ENCODE results near the gene TBX5.

DNA sequence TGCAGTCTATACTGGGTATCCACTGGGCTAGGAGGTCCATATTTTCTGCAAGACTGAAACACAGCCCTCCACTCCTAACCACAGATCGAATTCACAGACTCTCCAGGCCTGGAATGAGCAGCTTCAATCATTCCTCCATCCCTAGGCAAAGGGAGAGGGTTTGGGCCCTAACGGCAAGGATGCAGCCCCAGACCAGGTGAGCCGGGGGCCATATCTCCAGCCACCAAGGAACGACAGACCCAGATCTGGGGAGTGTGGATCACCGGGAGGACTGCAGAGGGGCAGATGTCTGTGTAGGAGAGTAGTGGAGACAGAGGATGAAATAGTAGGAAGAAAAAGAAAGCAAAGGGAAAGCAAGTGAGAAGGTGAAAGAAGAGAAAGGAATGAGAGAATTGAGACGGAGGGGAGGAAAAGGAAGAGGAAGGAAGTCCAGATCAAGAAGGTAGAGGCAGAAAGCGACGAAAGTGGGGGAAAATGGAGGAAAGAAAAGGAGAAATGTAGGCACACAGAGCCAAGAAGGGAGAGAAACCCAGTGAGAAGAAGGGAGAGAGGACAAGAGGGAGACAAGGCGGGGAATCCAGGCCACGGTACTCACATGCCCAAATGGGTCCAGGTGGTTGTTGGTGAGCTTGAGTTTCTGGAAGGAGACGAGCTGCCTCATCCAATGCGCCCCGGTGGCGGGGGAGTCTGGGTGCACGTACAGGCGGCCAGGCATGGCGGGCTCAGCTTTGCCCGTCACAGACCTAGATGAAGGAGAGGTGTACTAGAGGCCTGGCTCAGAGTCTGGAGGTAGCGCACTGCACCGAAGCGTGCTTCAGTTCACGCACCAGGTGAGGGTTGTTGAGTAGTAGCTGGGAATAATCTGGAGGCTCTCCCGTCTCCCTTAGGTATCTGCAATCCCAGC, 7.7 kb downstream of the TBX5 start:
- TF ChIP-seq, protein P1, sequence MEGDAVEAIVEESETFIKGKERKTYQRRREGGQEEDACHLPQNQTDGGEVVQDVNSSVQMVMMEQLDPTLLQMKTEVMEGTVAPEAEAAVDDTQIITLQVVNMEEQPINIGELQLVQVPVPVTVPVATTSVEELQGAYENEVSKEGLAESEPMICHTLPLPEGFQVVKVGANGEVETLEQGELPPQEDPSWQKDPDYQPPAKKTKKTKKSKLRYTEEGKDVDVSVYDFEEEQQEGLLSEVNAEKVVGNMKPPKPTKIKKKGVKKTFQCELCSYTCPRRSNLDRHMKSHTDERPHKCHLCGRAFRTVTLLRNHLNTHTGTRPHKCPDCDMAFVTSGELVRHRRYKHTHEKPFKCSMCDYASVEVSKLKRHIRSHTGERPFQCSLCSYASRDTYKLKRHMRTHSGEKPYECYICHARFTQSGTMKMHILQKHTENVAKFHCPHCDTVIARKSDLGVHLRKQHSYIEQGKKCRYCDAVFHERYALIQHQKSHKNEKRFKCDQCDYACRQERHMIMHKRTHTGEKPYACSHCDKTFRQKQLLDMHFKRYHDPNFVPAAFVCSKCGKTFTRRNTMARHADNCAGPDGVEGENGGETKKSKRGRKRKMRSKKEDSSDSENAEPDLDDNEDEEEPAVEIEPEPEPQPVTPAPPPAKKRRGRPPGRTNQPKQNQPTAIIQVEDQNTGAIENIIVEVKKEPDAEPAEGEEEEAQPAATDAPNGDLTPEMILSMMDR (IDR thresholded peaks at IDR 0.05; ENCODE audit: borderline replicate concordance, extremely low read depth, low read length, poor library complexity, severe bottlenecking): no peak
- TF ChIP-seq EZH2 (IDR thresholded peaks at IDR 0.05; ENCODE audit: borderline replicate concordance, low read depth, low read length, severe bottlenecking): no peak
